D341Med (cell line): ENCODE data around the gene VIPR2.

ENCODE experiments used
- DNase-seq: peaks from one replicate; pipeline ENCODE4 v3.0.0; 2012; ENCODE audit warnings: low spot score

The VIPR2 gene

GRCh38 chr7:159023746-159024145 lies 120.9 kb downstream of the VIPR2 start:
- no peak for DNase-seq

GRCh38 chr7:159023206-159023605 lies 121.5 kb downstream of the VIPR2 start:
- no peak for DNase-seq

- no peak for DNase-seq
Observed at GRCh38 chr7:159022238-159022993, 122.3 kb downstream of the VIPR2 start.

GRCh38 chr7:159020987-159021386 lies 123.7 kb downstream of the VIPR2 start:
- no peak for DNase-seq

- no peak for DNase-seq
Observed at GRCh38 chr7:159019111-159019510, 125.6 kb downstream of the VIPR2 start.

- no peak for DNase-seq
Observed at GRCh38 chr7:159017741-159018140, 126.9 kb downstream of the VIPR2 start.

GRCh38 chr7:159017210-159017609 lies 127.5 kb downstream of the VIPR2 start:
- no peak for DNase-seq

GRCh38 chr7:159016591-159016990 lies 128.1 kb downstream of the VIPR2 start:
- no peak for DNase-seq

- no peak for DNase-seq
Observed at GRCh38 chr7:159015454-159016410, 128.9 kb downstream of the VIPR2 start.

- no peak for DNase-seq
Observed at GRCh38 chr7:159015081-159015453, 129.6 kb downstream of the VIPR2 start.

GRCh38 chr7:159014297-159015062 lies 130.2 kb downstream of the VIPR2 start:
- no peak for DNase-seq

- DNase-seq: no peak
Observed at GRCh38 chr7:159013825-159014289, 130.8 kb downstream of the VIPR2 start.

- no peak for DNase-seq
Observed at GRCh38 chr7:159013181-159013690, 131.4 kb downstream of the VIPR2 start.

- DNase-seq: no peak
Observed at GRCh38 chr7:159012353-159013069, 132.2 kb downstream of the VIPR2 start.

GRCh38 chr7:159011722-159012022 lies 133.0 kb downstream of the VIPR2 start:
- no peak for DNase-seq

- no peak for DNase-seq
Observed at GRCh38 chr7:159010937-159011721, 133.5 kb downstream of the VIPR2 start.

GRCh38 chr7:159010411-159010810 lies 134.3 kb downstream of the VIPR2 start:
- no peak for DNase-seq

- DNase-seq: no peak
Observed at GRCh38 chr7:159009951-159010350, 134.7 kb downstream of the VIPR2 start.

GRCh38 chr7:159008417-159008816 lies 136.2 kb downstream of the VIPR2 start:
- no peak for DNase-seq

- DNase-seq: no peak
Observed at GRCh38 chr7:159007996-159008389, 136.7 kb downstream of the VIPR2 start.
